Measurements from ENCODE around the gene NIPAL1.

DNA sequence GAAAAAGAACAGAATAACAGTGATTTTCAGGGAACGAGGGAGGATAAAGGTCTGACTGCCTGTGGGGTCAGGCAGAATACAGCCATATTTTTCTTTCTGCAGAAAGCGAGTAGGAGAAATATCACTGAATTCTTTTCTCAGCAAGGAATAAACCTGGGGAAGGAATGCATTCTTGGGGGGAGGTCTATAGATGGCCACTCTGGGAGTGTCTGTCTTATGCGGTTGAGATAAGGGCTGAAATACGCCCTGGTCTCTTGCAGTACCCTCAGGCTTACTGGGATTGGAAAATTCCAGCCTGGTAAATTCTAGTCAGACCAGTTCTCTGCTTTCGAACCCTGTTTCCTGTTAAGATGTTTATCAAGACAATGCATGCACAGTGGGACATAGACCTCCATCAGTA, 26.4 kb upstream of the NIPAL1 start:
- TF ChIP-seq CTCF (IDR thresholded peaks at IDR 0.05) = no peak
- no peak for TF ChIP-seq POLR2AphosphoS5 (IDR thresholded peaks at IDR 0.05; ENCODE audit: insufficient read depth in 1 of 2, low read depth in 1 of 2)
- no peak for TF ChIP-seq POLR2A (IDR thresholded peaks at IDR 0.05)
